AG04449 (cell line): ENCODE measurements around the gene HDAC5.
"Not testable (repeated sequence)": the region's sequence is repeated elsewhere in the genome, so short reads cannot be mapped to it uniquely, and the experiment has no call there.

Experiments used
- CTCF ChIA-PET: fragments of 350-600 bp; formaldehyde crosslinking; extraction: SDS; loops from one replicate; lab custom pipeline; 2021; ENCODE audit warnings: antibody characterized with exemption; lab: Yijun Ruan, JAX
- POLR2A ChIA-PET: fragments of 400-600, 350-600 bp; formaldehyde crosslinking; extraction: SDS; loops from one replicate; lab custom pipeline; 2020; ENCODE audit warnings: antibody characterized with exemption, inconsistent platforms; lab: Yijun Ruan, JAX
- DNase-seq: peaks from one replicate; pipeline ENCODE4 v3.0.0-alpha.2; 2010; ENCODE audit warnings: low read depth, low spot score
- H3K4me3 ChIP-seq: 2 replicates; pipeline ENCODE4 v1.5.1; 2011; ENCODE audit warnings: low read depth, mild to moderate bottlenecking, control low read depth, low read length
- TF ChIP-seq, protein P1 (sequence below): IDR thresholded peaks from one replicate; pipeline ENCODE4 v1.5.1; 2011; ENCODE audit warnings: mild to moderate bottlenecking, moderate library complexity, low read length, control low read depth, inconsistent platforms; ENCODE audit not compliant: insufficient read depth; ENCODE audit errors: missing control alignments

Gene HDAC5

GRCh38 chr17:44124118-44124438 is 637 bp upstream of the HDAC5 start:
- DNase-seq, result no peak
- H3K4me3 ChIP-seq, result peak overlapping the region; percentile 72
- ChIA-PET POLR2A (interaction anchor here (0.8 to 1.7 kb wide), 8 partner anchors 13 to 58 kb away, joined by 3 to 8 read pairs (median 4); partner anchors contain the start of genes G6PC3, HROB and LSM12), CTCF (interaction anchor here (0.9 to 5.6 kb wide), 12 partner anchors 9 to 180 kb away, joined by 3 to 66 read pairs (median 6); partner anchors contain the start of genes LSM12 and TMUB2)
- TF ChIP-seq, protein P1, sequence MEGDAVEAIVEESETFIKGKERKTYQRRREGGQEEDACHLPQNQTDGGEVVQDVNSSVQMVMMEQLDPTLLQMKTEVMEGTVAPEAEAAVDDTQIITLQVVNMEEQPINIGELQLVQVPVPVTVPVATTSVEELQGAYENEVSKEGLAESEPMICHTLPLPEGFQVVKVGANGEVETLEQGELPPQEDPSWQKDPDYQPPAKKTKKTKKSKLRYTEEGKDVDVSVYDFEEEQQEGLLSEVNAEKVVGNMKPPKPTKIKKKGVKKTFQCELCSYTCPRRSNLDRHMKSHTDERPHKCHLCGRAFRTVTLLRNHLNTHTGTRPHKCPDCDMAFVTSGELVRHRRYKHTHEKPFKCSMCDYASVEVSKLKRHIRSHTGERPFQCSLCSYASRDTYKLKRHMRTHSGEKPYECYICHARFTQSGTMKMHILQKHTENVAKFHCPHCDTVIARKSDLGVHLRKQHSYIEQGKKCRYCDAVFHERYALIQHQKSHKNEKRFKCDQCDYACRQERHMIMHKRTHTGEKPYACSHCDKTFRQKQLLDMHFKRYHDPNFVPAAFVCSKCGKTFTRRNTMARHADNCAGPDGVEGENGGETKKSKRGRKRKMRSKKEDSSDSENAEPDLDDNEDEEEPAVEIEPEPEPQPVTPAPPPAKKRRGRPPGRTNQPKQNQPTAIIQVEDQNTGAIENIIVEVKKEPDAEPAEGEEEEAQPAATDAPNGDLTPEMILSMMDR, result no peak

- ChIA-PET POLR2A (interaction anchor here (0.9 to 1.9 kb wide), 7 partner anchors 12 to 52 kb away, joined by 3 to 8 read pairs (median 4); partner anchors contain the start of genes G6PC3 and HROB), CTCF (interaction anchor here (0.8 to 5.6 kb wide), 14 partner anchors 10 to 178 kb away, joined by 3 to 66 read pairs (median 6); partner anchors contain the start of genes LSM12 and TMUB2)
- H3K4me3 ChIP-seq, result peak overlapping the region; percentile 76
- TF ChIP-seq, protein P1, result no peak
- DNase-seq, result no peak
Measured at GRCh38 chr17:44122816-44123355, 555 bp downstream of the HDAC5 start.

GRCh38 chr17:44121997-44122815 is 1.2 kb downstream of the HDAC5 start:
- TF ChIP-seq, protein P1, result no peak
- POLR2A ChIA-PET, result interaction anchor here (1.7 to 1.9 kb wide), 2 partner anchors 11 to 20 kb away, joined by 4 to 8 read pairs; partner anchors contain the start of gene HROB
- peak overlapping the region; percentile 76 for H3K4me3 ChIP-seq
- no peak for DNase-seq
- CTCF ChIA-PET, result interaction anchor here (1.4 to 5.6 kb wide), 8 partner anchors 10 to 178 kb away, joined by 4 to 66 read pairs (median 6); no protein-coding TSS in a partner anchor

GRCh38 chr17:44120851-44121605 is 2.4 kb downstream of the HDAC5 start:
- ChIA-PET CTCF (interaction anchor here (0.9 to 5.6 kb wide), 5 partner anchors 9 to 177 kb away, joined by 3 to 66 read pairs (median 5); no protein-coding TSS in a partner anchor), POLR2A (interaction anchor here (1.1 to 1.9 kb wide), 2 partner anchors 10 to 24 kb away, joined by 4 to 8 read pairs; no protein-coding TSS in a partner anchor)
- TF ChIP-seq, protein P1, result no peak
- H3K4me3 ChIP-seq, result no peak overlapping the region; the same call in 1 of the 2 replicates
- no peak for DNase-seq

GRCh38 chr17:44120281-44120680 is 3.2 kb downstream of the HDAC5 start:
- DNase-seq, H3K4me3 ChIP-seq: not testable (repeated sequence)
- CTCF ChIA-PET, result interaction anchor here (1.2 to 5.6 kb wide), 5 partner anchors 8 to 176 kb away, joined by 3 to 66 read pairs (median 5); no protein-coding TSS in a partner anchor
- POLR2A ChIA-PET, result interaction anchor here (1.0 kb wide), 1 partner anchor 9 kb away, joined by 4 read pairs; no protein-coding TSS in a partner anchor

DNA sequence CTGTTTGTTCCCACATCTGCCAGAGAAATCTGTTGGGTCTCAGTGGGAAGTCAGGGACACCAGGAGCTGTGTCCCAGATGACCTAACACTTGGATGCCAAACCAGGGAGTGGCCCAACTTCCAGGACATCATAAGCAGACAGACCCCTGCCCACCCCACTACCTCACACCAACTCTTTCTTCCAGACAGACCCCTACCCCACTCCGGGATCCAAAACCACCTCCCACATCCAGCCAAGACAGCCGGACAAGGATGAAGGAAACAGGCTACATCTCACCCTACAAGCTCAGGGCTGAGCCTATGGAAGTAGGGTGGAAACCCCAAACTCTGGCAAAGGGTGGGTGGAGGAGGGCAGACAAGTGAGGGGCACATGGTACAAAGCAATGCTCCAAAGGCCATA is 3.6 kb downstream of the HDAC5 start:
- POLR2A ChIA-PET, result interaction anchor here (1.0 kb wide), 1 partner anchor 9 kb away, joined by 4 read pairs; no protein-coding TSS in a partner anchor
- no peak for DNase-seq
- CTCF ChIA-PET, result interaction anchor here (1.0 to 5.6 kb wide), 4 partner anchors 7 to 175 kb away, joined by 3 to 66 read pairs (median 4); no protein-coding TSS in a partner anchor
- no peak overlapping the region for H3K4me3 ChIP-seq
- TF ChIP-seq, protein P1, result no peak
